ENCODE measurements around the gene PLCH1.

The PLCH1 gene

DNA sequence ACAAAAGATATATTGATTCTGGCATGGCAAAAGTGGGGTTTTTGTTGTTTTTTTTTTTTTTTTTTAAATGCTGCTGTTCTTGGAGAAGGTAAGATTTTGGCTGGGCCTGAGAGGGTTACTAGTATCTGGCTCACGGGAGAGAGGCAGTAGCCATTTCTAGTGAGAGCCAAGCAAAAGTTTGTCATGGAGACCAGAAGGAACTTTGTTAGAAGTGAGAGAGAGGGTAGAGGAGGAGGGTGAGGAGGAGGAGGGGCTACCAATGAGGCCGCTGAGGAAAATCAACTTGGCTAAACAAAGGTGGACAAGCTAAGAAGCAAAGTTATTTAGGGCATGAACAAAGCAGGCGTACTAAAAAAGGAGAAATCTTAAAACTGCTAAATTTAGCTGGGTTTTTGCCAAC is 402.5 kb downstream of the PLCH1 start:
- Histone ChIP-seq H3K4me1 (ENCODE audit: control insufficient read depth, insufficient read depth, low read length) (no peaks in the 10 kb centered on the region), H3K9ac (ENCODE audit: low read depth, low read length) (no peak overlapping the region), H3K36me3 (ENCODE audit: insufficient read depth, low read length) (no peaks in the 10 kb centered on the region), H3K27me3 (ENCODE audit: control insufficient read depth, insufficient read depth, low read length) (no peaks in the 10 kb centered on the region), H3K9me3 (replicated peaks; ENCODE audit: low read length) (no peaks in the 10 kb centered on the region), H3K4me3 (ENCODE audit: low read length) (no peak overlapping the region), H3K4me2 (ENCODE audit: low read length) (no peak overlapping the region)

GRCh38 chr3:155339052-155339451 is 405.8 kb downstream of the PLCH1 start:
- Histone ChIP-seq H3K4me2 (ENCODE audit: low read length) (no peak overlapping the region), H3K27me3 (ENCODE audit: control insufficient read depth, insufficient read depth, low read length) (no peaks in the 10 kb centered on the region), H3K4me1 (ENCODE audit: control insufficient read depth, insufficient read depth, low read length) (no peaks in the 10 kb centered on the region), H3K36me3 (ENCODE audit: insufficient read depth, low read length) (no peaks in the 10 kb centered on the region), H3K4me3 (ENCODE audit: low read length) (no peak overlapping the region), H3K9ac (ENCODE audit: low read depth, low read length) (no peak overlapping the region), H3K9me3 (replicated peaks; ENCODE audit: low read length) (no peaks in the 10 kb centered on the region)

- no peak overlapping the region for H3K4me3 ChIP-seq (ENCODE audit: low read length)
- H3K27me3 ChIP-seq (ENCODE audit: control insufficient read depth, insufficient read depth, low read length): no peaks in the 10 kb centered on the region
- no peaks in the 10 kb centered on the region for H3K36me3 ChIP-seq (ENCODE audit: insufficient read depth, low read length)
- H3K9me3 ChIP-seq (replicated peaks; ENCODE audit: low read length): no peaks in the 10 kb centered on the region
- no peaks in the 10 kb centered on the region for H3K4me1 ChIP-seq (ENCODE audit: control insufficient read depth, insufficient read depth, low read length)
- H3K9ac ChIP-seq (ENCODE audit: low read depth, low read length): no peak overlapping the region
- H3K4me2 ChIP-seq (ENCODE audit: low read length): no peak overlapping the region
Measured at GRCh38 chr3:155335724-155336354, 409.0 kb downstream of the PLCH1 start.

- H3K9ac ChIP-seq (ENCODE audit: low read depth, low read length): no peak overlapping the region
- H3K4me3 ChIP-seq (ENCODE audit: low read length): no peak overlapping the region
- H3K27me3 ChIP-seq (ENCODE audit: control insufficient read depth, insufficient read depth, low read length): no peaks in the 10 kb centered on the region
- no peak overlapping the region for H3K4me2 ChIP-seq (ENCODE audit: low read length)
- H3K36me3 ChIP-seq (ENCODE audit: insufficient read depth, low read length): no peaks in the 10 kb centered on the region
- H3K9me3 ChIP-seq (replicated peaks; ENCODE audit: low read length): no peaks in the 10 kb centered on the region
- H3K4me1 ChIP-seq (ENCODE audit: control insufficient read depth, insufficient read depth, low read length): no peaks in the 10 kb centered on the region
Measured at GRCh38 chr3:155334914-155335723, 409.8 kb downstream of the PLCH1 start.

DNA sequence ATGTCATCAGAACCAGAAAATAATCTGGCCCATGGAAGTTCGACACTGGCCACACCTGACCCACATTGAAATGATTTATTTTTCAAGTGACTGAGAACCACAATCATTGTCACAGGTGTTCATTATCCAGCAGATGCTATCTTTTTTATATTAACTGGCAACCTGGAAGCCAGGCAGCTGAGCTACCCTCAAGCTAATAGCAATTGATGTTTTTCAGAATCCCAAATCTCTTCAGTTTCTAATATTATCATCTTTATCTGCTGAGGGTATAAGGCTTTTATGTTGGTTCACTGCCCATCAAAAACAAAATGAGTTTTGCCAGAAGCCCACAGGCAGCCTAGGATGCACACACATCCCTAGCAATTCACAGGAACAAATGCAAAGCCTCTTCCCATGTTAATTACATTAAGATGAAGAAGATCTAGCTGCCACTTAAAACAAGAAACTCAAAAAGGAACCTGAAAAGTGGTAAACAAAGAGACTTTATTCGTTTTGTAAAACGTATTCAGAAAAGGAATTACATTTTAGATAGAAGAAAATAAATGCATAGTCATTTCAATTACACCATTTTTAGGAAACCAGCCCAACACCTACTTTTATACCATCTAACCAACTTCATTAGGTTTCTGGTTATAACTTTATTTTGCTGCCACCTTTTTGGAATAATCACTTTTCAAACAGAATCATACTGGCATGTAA is 410.5 kb downstream of the PLCH1 start:
- Histone ChIP-seq H3K9ac (ENCODE audit: low read depth, low read length) (no peak overlapping the region), H3K9me3 (replicated peaks; ENCODE audit: low read length) (no peaks in the 10 kb centered on the region), H3K4me1 (ENCODE audit: control insufficient read depth, insufficient read depth, low read length) (no peaks in the 10 kb centered on the region), H3K4me3 (ENCODE audit: low read length) (no peak overlapping the region), H3K27me3 (ENCODE audit: control insufficient read depth, insufficient read depth, low read length) (no peaks in the 10 kb centered on the region), H3K36me3 (ENCODE audit: insufficient read depth, low read length) (no peaks in the 10 kb centered on the region), H3K4me2 (ENCODE audit: low read length) (no peak overlapping the region)

GRCh38 chr3:155332716-155333115 is 412.2 kb downstream of the PLCH1 start:
- no peaks in the 10 kb centered on the region for H3K4me1 ChIP-seq (ENCODE audit: control insufficient read depth, insufficient read depth, low read length)
- no peaks in the 10 kb centered on the region for H3K36me3 ChIP-seq (ENCODE audit: insufficient read depth, low read length)
- no peaks in the 10 kb centered on the region for H3K9me3 ChIP-seq (replicated peaks; ENCODE audit: low read length)
- no peaks in the 10 kb centered on the region for H3K27me3 ChIP-seq (ENCODE audit: control insufficient read depth, insufficient read depth, low read length)
- no peak overlapping the region for H3K9ac ChIP-seq (ENCODE audit: low read depth, low read length)
- H3K4me2 ChIP-seq (ENCODE audit: low read length): no peak overlapping the region
- H3K4me3 ChIP-seq (ENCODE audit: low read length): no peak overlapping the region

- no peak overlapping the region for H3K9ac ChIP-seq (ENCODE audit: low read depth, low read length)
- no peaks in the 10 kb centered on the region for H3K27me3 ChIP-seq (ENCODE audit: control insufficient read depth, insufficient read depth, low read length)
- no peak overlapping the region for H3K4me2 ChIP-seq (ENCODE audit: low read length)
- no peaks in the 10 kb centered on the region for H3K36me3 ChIP-seq (ENCODE audit: insufficient read depth, low read length)
- no peaks in the 10 kb centered on the region for H3K4me1 ChIP-seq (ENCODE audit: control insufficient read depth, insufficient read depth, low read length)
- H3K4me3 ChIP-seq (ENCODE audit: low read length): no peak overlapping the region
- H3K9me3 ChIP-seq (replicated peaks; ENCODE audit: low read length): no peaks in the 10 kb centered on the region
Measured at GRCh38 chr3:155331078-155331477, 413.8 kb downstream of the PLCH1 start.

GRCh38 chr3:155330370-155330769 is 414.5 kb downstream of the PLCH1 start:
- no peaks in the 10 kb centered on the region for H3K27me3 ChIP-seq (ENCODE audit: control insufficient read depth, insufficient read depth, low read length)
- no peaks in the 10 kb centered on the region for H3K9me3 ChIP-seq (replicated peaks; ENCODE audit: low read length)
- H3K9ac ChIP-seq (ENCODE audit: low read depth, low read length): no peak overlapping the region
- H3K36me3 ChIP-seq (ENCODE audit: insufficient read depth, low read length): no peaks in the 10 kb centered on the region
- no peak overlapping the region for H3K4me3 ChIP-seq (ENCODE audit: low read length)
- no peak overlapping the region for H3K4me2 ChIP-seq (ENCODE audit: low read length)
- no peaks in the 10 kb centered on the region for H3K4me1 ChIP-seq (ENCODE audit: control insufficient read depth, insufficient read depth, low read length)

DNA sequence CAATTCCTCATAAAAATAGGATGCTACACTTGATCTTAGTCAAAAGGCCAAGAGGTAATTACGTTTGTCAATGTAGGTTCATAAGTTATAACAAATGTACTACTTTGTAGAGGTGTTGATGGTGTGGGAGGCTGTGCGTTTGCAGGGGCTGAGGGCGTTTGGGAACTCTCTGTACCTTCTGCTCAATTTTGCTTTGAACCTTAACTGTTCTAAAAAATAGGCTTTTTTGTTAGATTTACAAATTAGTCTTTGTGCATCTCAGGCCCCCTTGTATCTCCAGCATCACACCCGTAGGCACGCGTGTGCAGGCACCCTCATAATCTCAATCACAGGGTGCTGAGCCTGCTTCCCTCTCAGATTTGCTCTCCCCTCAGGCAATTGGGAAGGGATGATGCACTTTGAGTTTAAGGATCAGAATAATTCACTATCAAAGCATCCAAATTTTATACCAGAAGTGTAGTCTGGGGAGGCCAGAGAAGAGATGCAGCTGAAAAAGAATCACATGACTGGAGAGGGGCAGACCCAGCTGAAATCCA is 415.3 kb downstream of the PLCH1 start:
- Histone ChIP-seq H3K4me3 (ENCODE audit: low read length) (no peak overlapping the region), H3K4me1 (ENCODE audit: control insufficient read depth, insufficient read depth, low read length) (no peaks in the 10 kb centered on the region), H3K36me3 (ENCODE audit: insufficient read depth, low read length) (no peaks in the 10 kb centered on the region), H3K9me3 (replicated peaks; ENCODE audit: low read length) (no peaks in the 10 kb centered on the region), H3K4me2 (ENCODE audit: low read length) (no peak overlapping the region), H3K9ac (ENCODE audit: low read depth, low read length) (no peak overlapping the region), H3K27me3 (ENCODE audit: control insufficient read depth, insufficient read depth, low read length) (no peaks in the 10 kb centered on the region)

DNA sequence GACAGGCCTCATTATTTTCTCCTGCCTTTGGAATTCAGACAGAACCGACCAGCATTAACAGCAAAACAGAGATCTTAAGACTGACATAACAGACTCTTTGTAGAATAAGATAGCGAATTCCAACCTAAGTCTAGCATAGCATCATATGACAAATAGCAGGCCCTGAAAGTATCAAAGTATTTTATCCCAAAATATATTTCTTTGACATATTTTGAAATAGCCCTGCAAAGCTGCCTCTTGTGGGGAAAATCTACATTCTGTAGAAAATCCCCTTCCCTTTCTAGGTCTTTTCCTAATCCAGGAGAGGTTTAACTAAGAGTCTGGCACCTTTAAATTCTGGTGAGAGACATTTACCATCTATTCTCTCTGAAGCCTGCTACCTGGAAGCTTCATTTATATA is 417.0 kb downstream of the PLCH1 start:
- H3K4me3 ChIP-seq (ENCODE audit: low read length): no peak overlapping the region
- no peak overlapping the region for H3K4me2 ChIP-seq (ENCODE audit: low read length)

GRCh38 chr3:155327430-155327829 is 417.4 kb downstream of the PLCH1 start:
- Histone ChIP-seq H3K4me1 (ENCODE audit: control insufficient read depth, insufficient read depth, low read length) (no peaks in the 10 kb centered on the region), H3K9me3 (replicated peaks; ENCODE audit: low read length) (no peaks in the 10 kb centered on the region)

More for the DNA sequence above, 417.0 kb downstream of the PLCH1 start:
- Histone ChIP-seq H3K9me3 (replicated peaks; ENCODE audit: low read length) (no peaks in the 10 kb centered on the region), H3K9ac (ENCODE audit: low read depth, low read length) (no peak overlapping the region), H3K27me3 (ENCODE audit: control insufficient read depth, insufficient read depth, low read length) (no peaks in the 10 kb centered on the region), H3K36me3 (ENCODE audit: insufficient read depth, low read length) (no peaks in the 10 kb centered on the region), H3K4me1 (ENCODE audit: control insufficient read depth, insufficient read depth, low read length) (no peaks in the 10 kb centered on the region)

More at GRCh38 chr3:155327430-155327829, 417.4 kb downstream of the PLCH1 start:
- Histone ChIP-seq H3K4me3 (ENCODE audit: low read length) (no peak overlapping the region), H3K9ac (ENCODE audit: low read depth, low read length) (no peak overlapping the region), H3K36me3 (ENCODE audit: insufficient read depth, low read length) (no peaks in the 10 kb centered on the region), H3K27me3 (ENCODE audit: control insufficient read depth, insufficient read depth, low read length) (no peaks in the 10 kb centered on the region), H3K4me2 (ENCODE audit: low read length) (no peak overlapping the region)

Data from skeletal muscle satellite cell (primary cell).